CD1c-positive myeloid dendritic cell (primary cell): ENCODE results near the gene SRBD1.
"Not testable (repeated sequence)": the region's sequence is repeated elsewhere in the genome, so short reads cannot be mapped to it uniquely, and the experiment has no call there.

Experiments used
- DNase-seq: peaks from one replicate; pipeline ENCODE4 v3.0.0-alpha.2; 2016; ENCODE audit errors: extremely low spot score

The SRBD1 gene

GRCh38 chr2:45426025-45426424 lies 185.0 kb downstream of the SRBD1 start:
- not testable (repeated sequence) for DNase-seq

- DNase-seq: no peak
Measured at GRCh38 chr2:45422921-45423320, 188.1 kb downstream of the SRBD1 start.

GRCh38 chr2:45418532-45418931 lies 192.5 kb downstream of the SRBD1 start:
- DNase-seq: no peak

- DNase-seq: no peak
Measured at GRCh38 chr2:45415534-45416123, 195.4 kb downstream of the SRBD1 start.

- DNase-seq: no peak
Measured at GRCh38 chr2:45412754-45413379, 198.2 kb downstream of the SRBD1 start.

- DNase-seq: no peak
Measured at GRCh38 chr2:45409677-45410076, 201.4 kb downstream of the SRBD1 start.

GRCh38 chr2:45406621-45407020 lies 204.4 kb downstream of the SRBD1 start:
- no peak for DNase-seq

GRCh38 chr2:45404807-45405297 lies 206.2 kb downstream of the SRBD1 start:
- no peak for DNase-seq

- no peak for DNase-seq
Measured at GRCh38 chr2:45403036-45403435, 208.0 kb downstream of the SRBD1 start.

- no peak for DNase-seq
Measured at GRCh38 chr2:45401431-45401922, 209.6 kb downstream of the SRBD1 start.

- no peak for DNase-seq
Measured at GRCh38 chr2:45399040-45399784, 211.9 kb downstream of the SRBD1 start.

GRCh38 chr2:45397292-45397691 lies 213.8 kb downstream of the SRBD1 start:
- DNase-seq: no peak

- no peak for DNase-seq
Measured at GRCh38 chr2:45396671-45397070, 214.4 kb downstream of the SRBD1 start.

GRCh38 chr2:45394842-45395241 lies 216.2 kb downstream of the SRBD1 start:
- no peak for DNase-seq

GRCh38 chr2:45394216-45394615 lies 216.9 kb downstream of the SRBD1 start:
- DNase-seq: no peak

GRCh38 chr2:45391866-45392265 lies 219.2 kb downstream of the SRBD1 start:
- no peak for DNase-seq

- no peak for DNase-seq
Measured at GRCh38 chr2:45390861-45391260, 220.2 kb downstream of the SRBD1 start.

GRCh38 chr2:45390441-45390840 lies 220.6 kb downstream of the SRBD1 start:
- DNase-seq: no peak

- DNase-seq: no peak
Measured at GRCh38 chr2:45388541-45389100, 222.4 kb downstream of the SRBD1 start.

- no peak for DNase-seq
Measured at GRCh38 chr2:45382744-45383143, 228.3 kb downstream of the SRBD1 start.

GRCh38 chr2:45380131-45380836 lies 230.8 kb downstream of the SRBD1 start:
- DNase-seq: no peak
